RPMI7951 (cell line): ENCODE data around the gene WNT5B. TPM values are rescaled to one million over a fixed set of nuclear protein-coding genes. Genes with fewer than 3 reads are reported as not detected.
A peak's percentile ranks its signal among the peaks of the same experiment; 100 is the strongest.

Experiments
- DNase-seq: peaks from one replicate; pipeline ENCODE4 v3.0.0-alpha.2; 2012; ENCODE audit warnings: low read depth
- total RNA-seq: library from RNA; depleted of rRNA; stranded (reverse); fragments of >200 nt; shearing (Covaris generic); gene quantifications from 2 replicates; pipeline ENCODE4 v1.2.3, GENCODE V29; 2014; rRNA removed

WNT5B gene
- total RNA-seq: 42.9 and 57.9 TPM in 2 replicates

DNA sequence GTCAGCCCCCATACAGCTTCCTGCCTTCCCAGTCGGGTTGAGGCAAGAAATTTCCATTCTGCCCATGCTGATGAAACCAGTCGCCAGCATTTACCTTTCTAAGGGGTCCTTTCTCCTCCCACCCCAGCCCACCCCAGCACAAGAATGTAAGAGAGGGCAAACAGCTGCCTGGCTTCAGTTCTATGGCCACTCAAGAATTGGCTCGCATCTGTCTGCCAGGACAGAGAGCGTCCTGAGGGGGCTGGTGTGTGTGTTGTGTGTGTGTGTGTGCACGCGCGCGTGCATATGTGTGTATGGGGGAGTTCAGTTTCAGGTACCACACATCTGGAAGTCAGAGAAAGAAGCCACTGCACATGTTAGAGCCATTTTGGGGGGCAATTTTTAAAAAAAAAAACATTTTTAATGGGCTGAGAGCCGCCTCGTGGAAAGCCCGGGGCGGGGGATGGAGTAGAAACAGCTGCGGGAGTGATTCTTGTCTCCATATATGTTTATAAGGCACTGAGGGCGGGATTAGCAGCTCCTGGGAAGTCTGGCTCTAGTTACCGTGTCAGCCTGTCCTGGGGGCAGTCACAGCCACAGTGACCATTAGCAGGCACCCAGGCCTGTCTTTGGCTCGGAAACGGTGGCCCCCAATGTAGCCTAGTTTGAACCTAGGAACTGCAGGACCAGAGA lies at the start of gene WNT5B:
WNT5B (plus strand) TSS at position 566 of the 672 bp plus-strand sequence. CDS start 2,124 bp downstream, outside the sequence.
- no peak for DNase-seq

DNA sequence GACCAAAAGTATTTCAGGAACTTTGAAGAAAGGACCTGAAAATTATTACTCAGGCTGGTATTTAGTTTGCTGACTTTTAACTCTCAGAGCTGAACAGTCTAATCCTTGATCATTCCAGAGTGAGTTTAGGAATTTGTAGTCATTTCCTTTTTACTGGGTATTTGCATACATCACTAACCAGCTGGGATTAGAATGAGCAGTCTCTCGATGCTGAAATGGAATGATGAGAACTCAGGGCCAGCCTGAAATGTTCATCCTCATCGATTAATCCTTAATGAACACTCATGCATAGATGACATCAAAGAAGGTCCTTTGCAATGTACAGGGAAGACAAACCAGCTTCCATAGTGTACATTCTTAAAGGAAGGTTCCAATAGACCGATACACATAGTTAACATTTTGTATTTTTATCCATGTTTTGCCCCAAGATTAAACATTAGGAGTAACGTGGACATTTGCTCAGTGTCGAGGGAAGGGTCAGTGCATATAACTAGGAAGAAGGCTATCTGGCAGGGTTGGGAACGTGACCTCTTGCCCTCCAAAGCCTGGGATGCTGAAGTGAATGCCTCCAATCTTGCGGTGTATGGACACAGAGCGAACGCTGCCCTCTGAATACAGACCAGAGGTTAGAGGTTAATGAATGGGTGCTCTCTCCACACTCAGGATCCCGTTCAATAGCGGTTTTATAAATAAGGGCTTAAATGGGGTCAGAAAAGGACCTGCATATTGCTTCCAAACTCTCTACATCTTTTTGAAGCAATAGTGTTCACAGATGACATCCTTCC lies 49.2 kb upstream of the WNT5B start:
- DNase-seq: no peak

DNA sequence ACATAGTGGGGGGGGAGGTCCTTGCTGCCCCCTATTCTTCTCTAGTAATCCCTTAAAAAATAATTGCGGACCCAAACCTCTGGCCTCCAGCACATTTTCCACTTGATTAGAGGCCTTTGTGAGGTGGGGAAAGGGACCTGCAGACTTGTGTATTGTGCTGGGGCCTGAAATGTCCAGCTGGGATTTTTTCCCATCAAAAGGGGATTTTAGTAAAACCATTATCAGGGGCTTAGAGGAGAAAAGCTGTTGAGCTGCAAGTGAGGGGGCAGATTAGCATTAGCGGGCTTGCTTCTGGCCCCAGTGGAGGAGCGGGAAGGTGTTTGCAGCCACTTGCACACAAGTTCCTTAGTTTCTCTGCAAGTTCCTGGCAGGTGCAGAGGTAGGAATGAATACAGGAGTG lies 48.5 kb upstream of the WNT5B start:
- no peak for DNase-seq

DNA sequence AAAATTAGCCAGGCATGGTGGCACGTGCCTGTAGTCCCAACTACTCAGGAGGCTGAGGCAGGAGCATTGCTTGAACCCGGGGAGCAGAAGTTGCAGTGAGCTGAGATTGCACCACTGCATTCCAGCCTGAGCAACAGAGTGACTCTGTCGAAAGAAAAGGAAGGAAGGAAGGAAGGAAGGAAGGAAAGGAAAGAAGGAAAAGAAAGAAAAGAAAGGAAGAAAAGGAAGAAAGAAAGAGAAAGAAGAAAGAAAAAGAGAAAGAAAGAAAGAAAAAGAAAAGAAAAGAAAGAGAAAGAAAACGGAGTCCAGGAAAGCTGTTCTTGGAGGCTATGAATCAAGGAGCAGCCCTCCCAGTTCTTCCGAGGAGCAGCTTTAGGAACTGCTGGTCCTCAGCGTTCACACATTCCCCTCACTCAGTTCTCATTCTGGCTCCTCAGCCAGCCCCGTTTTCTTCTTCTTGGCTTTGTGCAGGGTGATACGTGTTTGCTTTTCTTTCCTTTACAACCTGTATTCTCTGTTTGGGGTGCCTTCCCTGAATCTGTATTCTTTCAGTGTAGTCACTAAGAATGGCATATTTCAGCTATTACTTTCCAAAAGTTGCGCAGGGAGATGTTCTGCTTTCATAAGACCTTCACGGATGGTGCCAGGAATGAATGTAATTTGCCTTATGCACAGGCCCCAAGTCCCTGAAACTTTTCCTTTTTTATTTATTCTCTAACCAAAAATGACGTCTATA lies 46.9 kb upstream of the WNT5B start:
- no peak for DNase-seq

DNA sequence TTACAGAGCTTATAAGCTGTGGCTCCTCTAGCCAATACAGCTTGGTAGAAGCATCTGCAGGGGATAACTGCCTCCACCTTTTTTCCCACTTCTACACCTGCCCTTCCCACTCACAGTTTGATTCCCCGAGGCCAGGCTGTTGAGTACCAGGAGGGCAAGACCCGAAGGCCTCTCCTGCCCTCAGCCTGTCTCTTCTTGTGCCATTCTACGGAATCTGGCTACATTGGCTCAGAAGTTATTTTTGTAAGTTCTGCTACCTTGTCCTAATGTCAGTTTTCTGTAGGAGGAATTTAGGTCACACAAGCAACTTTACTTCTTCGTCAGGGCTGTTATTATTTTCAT lies 46.4 kb upstream of the WNT5B start:
- DNase-seq: no peak

DNA sequence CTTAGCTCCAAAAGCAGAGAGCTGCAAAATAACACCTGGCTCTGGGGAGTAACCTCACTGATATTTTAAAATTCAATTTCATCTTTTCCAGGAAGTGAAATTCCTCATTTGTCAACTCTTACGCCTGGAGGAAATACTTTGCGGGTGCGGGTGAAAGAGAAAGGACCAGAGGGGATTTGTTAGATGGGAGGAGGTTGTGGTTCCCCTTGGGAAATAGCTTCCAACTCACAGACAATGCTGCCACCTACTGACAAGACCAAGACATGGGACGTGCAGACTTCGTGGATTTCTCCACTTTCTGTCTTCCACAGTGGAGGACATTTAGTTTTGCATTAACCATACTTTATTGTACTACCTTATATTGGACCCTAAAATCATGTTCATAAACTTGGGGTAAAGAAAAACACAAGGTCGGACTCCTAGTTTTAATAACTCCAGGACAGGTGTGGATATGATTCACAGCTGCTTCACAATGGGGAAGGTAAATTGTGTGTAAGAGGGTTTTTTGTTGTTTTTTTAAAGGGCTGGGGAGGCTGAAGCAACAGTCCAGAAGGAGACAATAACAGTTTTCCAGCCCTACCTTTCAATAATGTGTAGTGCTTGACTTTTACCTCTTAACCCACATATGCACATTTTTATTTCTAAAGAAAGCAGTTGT lies 45.5 kb upstream of the WNT5B start:
- peak; percentile 84 for DNase-seq

DNA sequence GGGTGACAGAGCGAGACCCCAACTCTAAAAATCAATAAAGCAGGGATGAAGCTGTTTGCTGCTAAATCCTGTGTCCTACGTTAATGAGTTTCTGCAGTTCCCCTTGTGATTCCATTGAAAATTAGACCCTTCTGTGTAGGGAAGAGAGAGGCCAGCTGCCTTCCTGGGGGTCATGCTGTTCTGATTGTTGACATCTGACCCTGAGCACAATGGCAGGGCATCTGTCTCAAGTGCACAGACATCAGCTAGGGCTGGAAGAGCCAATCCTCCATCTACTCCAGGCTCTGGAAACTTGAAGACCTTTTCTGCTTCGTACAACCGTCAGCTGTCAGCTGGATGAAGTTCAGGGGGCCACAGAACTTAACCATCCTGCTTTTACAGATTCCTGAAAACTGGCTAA lies 44.7 kb upstream of the WNT5B start:
- no peak for DNase-seq

DNA sequence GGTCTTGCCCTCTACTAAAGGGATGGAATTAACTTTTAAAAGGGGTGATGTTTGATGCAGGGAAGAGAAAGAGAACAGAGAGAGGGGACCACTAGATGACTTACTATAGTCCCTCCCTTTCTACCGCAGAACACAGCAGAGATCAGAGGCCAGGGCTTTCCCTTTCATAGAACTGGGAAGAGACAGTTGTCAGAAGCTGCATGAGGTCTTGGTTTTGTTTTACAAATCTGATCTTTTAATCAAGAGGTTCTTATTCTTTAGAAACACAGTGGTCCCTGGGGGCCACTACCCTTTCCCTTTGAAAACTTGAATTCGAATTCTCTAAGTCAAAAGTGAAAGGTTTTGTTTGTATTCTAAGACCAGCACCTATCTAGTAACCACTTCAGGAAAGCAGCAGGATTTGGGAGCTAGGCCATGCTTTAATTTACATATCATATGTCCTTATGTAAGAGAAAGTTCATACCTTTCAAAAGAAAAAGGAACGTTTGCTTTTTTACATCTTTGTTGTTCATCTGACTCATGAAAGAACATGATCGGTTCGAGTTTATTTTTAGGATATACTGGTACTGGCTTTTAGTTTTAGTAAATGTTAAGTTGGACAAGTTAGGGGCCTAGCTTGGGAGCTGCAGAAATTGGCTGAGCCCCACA lies 41.0 kb upstream of the WNT5B start:
- no peak for DNase-seq

DNA sequence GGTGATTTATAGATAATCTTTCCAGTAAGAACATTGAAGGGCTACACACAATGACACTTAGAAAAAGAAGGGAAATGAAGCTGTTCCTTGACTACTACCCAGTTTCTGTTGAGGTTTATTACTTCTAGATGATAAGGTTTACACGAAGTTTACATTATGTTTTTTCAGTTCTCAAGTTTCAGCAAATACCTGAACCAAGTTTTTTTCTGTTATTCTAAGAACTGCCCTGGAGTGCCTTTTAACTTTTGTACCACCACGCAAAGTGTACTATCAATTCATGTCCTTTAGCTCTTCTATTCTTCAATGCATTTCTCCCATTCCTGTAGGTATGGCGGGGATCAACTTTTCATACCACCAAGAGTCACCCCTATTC lies 40.5 kb upstream of the WNT5B start:
- DNase-seq: no peak

DNA sequence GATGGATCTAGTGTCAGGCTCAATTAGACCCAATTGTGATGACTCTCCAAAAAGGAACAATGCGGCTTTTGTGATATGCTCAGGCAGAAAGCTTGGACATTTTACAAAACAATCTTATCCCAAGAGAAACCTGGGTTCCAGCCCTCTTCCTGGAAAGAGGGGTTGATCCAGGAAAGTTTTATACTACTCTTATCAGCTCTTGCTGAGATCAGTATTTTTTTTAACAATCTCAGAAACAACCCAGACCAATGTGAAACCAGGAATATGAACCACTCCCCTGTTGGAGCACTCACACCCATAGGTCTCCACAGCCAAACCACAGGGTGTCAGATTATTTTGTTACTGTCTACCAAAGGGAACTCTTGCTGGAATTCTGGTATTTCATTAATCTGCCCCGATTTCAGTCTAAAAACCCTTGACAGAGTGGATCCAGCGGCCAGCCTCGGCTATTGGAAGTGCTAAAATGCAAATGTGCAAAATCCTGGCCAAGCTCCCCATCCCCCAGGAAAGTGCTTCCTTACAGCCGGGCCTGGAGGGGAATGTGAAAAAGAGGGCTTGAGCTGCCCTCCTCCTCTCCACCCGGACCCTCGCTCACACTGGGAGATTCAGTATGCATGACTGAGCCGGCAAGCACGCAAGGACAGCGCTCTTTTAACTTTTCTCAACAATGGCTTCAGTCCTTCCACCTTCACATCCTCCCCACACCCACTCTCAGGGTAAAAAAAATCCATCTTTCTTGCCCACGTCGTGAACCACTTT lies 38.6 kb upstream of the WNT5B start:
- peak; percentile 62 for DNase-seq

DNA sequence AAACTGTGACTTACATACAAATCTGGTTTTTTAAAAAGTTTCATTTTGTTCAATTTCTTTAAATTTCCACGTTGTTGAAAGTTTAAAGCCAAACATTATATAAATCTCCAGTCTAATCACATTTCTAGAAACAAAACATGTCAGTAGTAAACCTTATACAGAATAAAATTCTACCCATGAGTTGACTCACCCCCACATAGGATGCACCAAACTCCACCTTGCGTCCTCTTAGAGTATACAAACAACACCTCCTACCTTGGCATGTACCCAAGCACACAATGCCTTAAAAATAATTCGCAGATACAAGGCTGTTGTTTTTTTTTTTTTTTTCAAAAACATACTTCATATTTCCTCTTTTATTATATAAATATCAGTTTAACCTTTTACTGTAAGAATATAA lies 38.0 kb upstream of the WNT5B start:
- DNase-seq: peak; percentile 38

DNA sequence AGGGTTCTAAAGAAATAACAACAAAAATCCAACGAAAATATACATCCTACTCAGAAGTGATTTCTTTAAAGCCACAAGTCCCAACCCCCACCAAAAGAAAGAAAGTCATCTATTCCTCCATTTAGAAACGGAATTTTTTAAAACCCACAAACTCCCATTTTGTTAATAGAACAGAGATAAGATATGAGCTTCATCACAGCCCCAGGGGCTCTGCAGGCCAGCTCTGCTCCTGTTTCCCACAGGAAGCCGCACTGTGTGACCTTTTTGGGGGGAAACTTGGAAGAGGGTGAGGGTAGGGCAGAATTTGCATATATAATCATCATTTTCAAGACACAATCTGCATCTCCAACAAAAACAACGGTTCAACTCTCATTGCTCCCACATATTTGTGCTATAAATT lies 37.5 kb upstream of the WNT5B start:
- DNase-seq: peak; percentile 79

DNA sequence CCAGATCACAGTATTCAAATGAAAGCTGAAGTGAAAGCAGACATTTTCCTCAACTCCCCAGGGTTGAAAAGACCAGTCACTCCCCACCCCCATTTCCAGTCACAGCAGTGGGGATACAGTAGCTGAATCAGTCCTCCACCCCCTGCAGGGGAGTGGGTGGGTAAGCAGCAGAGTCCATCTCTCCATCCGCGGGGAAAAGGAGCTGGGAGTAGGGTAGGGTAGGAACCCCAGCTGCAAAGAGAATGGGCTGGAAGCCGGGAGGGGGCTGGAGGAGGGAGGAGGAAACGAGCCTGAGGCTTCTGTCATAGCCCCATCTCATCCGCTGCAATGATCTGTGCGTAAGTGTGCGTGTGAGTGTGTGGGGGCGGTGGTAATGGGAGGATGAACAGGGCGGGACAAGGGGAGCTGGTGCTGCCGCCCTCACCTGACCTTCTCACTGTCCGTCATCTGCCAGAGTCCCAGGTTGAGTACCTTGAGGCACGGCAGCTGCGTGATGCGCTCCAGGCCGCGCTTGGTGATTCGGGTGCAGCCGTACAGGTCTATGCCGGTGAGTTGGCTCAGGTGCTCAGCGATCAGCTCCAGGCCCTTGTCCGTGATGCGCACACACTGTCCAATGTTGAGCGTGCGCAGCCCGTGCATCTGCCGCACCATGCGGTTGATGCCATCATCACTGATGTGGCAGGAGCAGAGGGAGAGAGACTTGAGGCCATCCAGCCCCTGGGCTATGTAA lies 36.4 kb upstream of the WNT5B start:
- peak; percentile 70 for DNase-seq

DNA sequence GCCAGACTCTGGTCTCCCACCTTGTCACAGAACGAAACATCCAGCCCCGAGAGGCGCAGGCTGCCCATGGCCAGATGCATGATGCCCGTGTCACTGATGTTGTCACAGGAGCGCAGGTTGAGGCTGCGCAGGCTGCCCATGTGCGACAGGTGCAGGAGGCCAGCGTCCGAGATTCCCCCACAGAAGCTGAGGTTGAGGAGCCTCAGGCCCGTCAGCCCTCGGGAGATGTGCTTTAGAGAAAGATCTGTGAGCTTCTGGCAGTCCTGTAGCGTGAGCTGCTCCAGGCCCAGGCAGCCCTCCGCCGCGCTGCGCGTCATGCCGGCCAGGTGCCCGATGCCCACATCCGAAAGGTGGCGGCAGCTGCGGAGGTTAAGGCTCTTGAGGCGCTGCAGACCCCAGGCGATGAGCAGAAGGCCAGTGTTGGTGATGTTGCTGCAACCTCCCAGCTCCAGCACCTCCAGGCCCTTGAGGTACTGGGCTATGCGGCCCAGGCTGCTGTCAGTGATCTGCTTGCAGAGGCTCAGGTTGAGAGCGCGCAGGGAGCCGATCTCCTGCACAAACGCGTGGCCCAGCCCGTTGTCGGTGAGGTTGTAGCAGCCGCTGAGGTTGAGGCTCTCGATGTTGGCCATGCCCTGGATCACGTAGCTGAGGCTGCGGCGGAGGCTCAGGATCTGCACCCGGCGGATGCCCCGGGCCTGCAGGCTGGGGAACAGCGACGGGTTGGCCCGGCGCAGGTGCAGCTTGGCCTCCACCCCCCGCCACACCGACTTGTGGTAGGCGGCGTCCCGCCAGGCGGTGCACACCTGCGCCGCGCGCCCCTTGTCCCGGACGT lies 35.6 kb upstream of the WNT5B start:
- peak; percentile 42 for DNase-seq

DNA sequence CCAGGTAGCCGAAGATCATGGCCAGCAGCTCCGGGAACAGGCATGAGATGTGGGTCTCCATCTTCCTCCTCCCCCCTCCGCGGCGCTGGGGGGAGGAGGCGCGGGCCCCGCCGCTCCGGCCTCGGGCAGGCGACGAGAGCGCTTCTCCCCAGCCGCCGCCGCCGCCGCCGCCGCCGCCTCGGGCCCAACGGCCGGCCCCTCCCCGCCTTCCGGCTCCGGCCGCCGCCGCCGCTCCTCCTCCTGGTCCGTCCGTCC lies 35.1 kb upstream of the WNT5B start:
- DNase-seq: no peak

DNA sequence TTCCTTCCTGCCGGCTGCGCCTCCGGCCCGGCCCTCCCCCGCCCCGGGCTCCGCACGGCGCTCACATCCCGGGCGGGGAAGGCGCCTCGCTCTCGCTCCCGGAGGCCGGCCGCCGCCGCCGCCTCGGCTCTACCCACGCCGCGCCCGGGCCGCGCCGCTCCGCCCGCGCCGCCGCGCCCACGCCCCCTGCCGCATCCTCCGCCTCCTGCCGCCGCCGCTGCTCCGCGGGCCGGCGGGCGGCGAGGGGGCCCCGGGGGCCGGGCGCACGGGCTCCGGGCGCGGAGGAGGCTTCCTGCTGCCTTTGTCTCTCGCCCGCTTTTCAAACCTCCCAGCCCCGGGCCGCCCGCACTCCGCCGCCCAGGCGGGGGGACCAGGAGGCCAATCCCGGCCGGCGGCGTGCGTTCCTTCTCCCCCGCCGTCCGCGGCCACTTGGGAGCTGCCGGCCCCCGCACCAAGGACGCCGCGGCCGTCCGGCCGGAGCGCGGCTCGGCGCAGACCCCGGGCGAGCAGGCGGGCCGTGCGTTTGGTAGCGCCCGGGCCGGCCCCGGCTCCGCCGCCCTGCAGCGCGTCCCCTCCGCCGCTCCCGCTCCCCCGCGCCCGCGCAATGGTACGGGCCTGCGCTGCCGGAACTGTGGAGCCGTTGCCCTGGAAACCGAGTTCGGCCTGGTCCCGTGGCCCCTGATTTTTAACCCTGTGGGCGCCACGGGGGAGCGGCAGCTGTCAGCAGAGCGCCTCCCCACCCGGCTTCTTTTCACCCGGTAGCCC lies 34.6 kb upstream of the WNT5B start, which contains the start of gene FBXL14:
FBXL14 (minus strand) TSS at position 321 of the 765 bp plus-strand sequence. CDS start 515 bp downstream, outside the sequence.
- peak; percentile 84 for DNase-seq

DNA sequence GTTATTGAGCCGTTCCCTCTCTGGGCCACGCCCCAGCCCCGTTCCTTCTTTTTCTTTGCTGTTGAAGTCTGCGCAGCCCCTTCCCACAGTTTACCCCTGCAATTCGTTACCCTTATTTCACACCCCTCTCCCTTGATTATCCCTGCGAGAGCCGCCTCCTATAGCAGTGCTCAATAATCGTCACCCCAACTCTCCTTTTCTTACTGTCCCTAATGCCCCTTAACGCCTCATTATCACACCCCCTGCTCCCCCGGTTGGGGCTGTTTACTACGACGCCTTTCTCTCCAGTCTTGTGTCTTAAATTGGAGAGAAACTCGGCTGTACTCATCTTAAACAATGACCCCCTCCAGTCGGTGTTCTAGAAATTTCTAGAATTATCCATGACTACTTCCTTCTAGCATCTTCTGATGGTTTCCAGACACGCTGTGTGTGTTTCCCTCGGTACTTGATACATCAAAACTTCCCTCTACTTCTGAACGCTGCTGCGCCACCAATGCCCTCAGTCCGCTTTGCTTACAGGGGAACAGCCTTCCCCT lies 33.9 kb upstream of the WNT5B start:
- DNase-seq: no peak

DNA sequence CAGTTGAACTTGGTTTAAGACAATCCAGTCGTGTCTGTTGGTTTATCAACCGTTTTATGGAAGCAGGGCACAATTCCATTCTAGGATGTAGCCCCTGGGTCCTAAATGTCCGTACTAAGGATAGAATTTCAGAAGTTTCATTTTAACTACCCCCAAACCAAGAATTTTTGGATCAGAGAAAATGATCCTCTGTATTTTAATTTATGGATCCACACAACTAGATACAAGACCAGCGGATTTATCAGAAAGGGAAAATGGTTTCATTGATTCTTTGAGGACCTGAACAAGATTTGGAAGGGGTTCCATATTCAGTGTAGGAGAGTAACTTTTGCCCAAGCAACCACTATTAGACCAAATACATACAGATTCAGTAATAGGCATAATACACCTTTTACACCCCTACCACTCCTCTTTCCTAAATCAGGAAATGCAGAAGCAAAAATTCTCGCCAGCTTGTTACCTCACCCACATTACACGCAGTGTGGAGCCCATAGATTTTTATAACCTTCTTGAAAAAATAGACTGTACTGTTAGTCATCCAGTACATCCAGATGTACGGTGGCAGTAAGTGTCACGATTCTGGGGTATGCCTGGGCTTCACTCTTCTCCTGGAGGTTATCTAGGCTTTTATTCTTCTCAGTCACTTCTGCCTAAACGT lies 33.2 kb upstream of the WNT5B start:
- DNase-seq: peak; percentile 38
